ENCODE results near the gene PARS2. TPM values are rescaled to one million over a fixed set of nuclear protein-coding genes. Genes with fewer than 3 reads are reported as not detected.
"Not testable (repeated sequence)": the region's sequence is repeated elsewhere in the genome, so short reads cannot be mapped to it uniquely, and the experiment has no call there.

The PARS2 gene
- total RNA-seq, 4 donors from 2014 or later: 2.2 to 6.4 (median 5.6) TPM

DNA sequence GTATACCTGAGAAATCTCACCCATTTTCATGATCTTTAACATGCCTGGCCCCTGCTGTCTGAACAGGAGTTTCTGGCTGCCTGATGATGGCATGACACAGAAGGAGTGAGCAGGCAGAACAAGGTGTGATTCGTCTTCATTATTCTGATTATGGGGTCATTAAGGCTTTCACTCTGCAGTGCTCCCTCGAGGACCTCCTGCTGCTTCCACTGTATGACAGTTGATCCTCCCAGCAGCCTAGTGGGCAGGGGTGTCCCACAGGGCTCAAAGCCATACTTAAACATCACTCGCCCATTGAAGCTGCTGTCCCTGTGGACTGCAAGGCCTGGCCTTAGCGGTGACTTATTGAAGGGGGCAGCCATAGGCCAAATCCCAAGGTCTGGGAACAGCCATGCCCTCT is 12.7 kb upstream of the PARS2 start:
- Histone ChIP-seq H3K9me3 (no peaks in the 10 kb centered on the region), H3K27me3 (peaks cover 31% of the 10 kb centered on the region), H3K4me3 (no peak overlapping the region), H3K4me1 (peaks cover 0 to 8% (median 0%) of the 10 kb centered on the region in 3 donors), H3K27ac (no peak overlapping the region), H3K36me3 (no peaks in the 10 kb centered on the region)
- ATAC-seq: no peak
- WGBS, 2 donors (ENCODE audit: low coverage in 1 of 2): no CpG with 5 or more reads among the region's 4 CpGs
- TF ChIP-seq, protein P1, sequence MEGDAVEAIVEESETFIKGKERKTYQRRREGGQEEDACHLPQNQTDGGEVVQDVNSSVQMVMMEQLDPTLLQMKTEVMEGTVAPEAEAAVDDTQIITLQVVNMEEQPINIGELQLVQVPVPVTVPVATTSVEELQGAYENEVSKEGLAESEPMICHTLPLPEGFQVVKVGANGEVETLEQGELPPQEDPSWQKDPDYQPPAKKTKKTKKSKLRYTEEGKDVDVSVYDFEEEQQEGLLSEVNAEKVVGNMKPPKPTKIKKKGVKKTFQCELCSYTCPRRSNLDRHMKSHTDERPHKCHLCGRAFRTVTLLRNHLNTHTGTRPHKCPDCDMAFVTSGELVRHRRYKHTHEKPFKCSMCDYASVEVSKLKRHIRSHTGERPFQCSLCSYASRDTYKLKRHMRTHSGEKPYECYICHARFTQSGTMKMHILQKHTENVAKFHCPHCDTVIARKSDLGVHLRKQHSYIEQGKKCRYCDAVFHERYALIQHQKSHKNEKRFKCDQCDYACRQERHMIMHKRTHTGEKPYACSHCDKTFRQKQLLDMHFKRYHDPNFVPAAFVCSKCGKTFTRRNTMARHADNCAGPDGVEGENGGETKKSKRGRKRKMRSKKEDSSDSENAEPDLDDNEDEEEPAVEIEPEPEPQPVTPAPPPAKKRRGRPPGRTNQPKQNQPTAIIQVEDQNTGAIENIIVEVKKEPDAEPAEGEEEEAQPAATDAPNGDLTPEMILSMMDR (IDR thresholded peaks at IDR 0.05): no peak
- TF ChIP-seq POLR2AphosphoS5 (IDR thresholded peaks at IDR 0.05) (no peak), EP300 (IDR thresholded peaks at IDR 0.05) (no peak), POLR2A (IDR thresholded peaks at IDR 0.05) (no peak)

DNA sequence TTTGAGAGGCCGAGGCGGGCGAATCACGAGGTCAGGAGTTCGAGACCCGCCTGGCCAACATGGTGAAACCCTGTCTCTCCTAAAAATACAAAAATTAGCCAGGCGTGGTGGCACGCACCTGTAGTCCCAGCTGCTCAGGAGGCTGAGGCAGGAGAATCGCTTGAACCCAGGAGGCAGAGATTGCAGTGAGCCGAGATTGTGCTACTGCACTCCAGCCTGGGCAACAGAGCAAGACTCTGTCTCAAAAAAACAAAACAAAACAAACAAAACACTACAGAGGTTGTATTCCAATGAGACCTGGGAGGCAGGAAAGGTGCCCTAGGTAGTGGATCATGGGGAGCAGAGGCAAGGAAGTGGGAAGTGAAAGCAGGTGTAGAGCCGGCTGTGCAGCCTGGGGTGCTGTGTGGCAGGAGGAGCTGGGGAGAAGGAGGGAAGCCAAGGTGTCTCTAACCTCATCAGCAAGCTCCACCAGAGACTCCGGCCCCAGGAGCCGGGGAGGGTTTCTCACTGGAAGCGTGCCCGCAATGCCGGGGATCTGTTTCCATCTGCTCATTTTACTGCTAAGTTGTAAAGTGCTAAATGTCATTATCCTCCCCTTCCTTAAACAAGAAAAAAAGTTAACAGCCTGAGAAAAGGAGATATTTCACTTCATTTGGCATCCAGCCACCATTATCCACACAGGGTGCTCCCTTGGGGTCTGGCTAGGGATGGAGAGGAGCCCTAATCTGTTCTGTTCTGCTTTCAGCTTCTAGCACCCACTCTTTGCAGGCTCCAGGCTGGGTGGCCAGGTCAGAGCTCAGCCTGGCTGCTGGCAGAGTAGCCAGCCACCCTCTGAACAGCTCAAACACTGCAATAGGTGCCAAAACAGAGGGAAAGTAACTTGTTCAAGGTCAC is 11.8 kb upstream of the PARS2 start:
- not testable (repeated sequence) for H3K4me1 ChIP-seq, H3K9me3 ChIP-seq, ATAC-seq, H3K27ac ChIP-seq, H3K4me3 ChIP-seq, H3K36me3 ChIP-seq
- WGBS, 2 donors (ENCODE audit: low coverage in 1 of 2): 55 to 100% methylated on average over 5 to 13 of the region's 16 CpGs
- H3K27me3 ChIP-seq: peaks cover 22% of the 10 kb centered on the region

DNA sequence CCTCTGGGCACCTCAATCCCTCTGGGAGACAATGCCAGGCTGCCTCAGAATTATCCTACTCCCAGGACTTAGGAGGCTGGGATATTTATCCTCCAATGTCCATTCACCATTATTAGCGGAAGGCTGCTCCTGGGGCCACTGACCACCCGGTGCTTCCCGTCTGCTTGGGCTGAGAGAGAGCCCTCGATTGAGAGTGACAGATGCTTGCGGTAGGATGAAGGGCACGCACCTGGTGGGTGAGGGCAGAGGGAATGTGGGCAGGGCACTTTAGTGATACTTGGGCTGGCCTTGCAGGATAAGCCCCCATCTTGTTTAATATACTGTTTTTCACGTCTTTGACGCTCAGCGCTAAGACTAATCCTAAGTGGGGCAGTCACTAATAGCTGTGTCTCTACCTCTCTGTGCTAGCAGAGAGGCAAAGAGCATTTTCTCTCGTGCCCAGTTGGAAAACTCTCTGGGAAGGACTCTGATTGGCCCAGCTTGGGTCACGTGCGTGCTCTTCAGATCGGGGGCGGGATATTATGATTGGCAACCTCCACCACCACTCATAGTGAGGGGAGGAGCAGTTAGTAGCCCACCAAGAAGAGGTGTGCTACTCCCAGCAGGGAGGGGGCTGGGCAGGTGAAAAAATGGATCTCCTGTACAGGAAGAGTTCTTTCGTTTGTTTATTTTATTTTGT is 10.6 kb upstream of the PARS2 start:
- H3K9me3 ChIP-seq: no peaks in the 10 kb centered on the region
- no peak for TF ChIP-seq POLR2A (IDR thresholded peaks at IDR 0.05)
- TF ChIP-seq POLR2AphosphoS5 (IDR thresholded peaks at IDR 0.05): no peak
- TF ChIP-seq, protein P1 (IDR thresholded peaks at IDR 0.05): no peak
- TF ChIP-seq EP300 (IDR thresholded peaks at IDR 0.05): no peak
- no peak for ATAC-seq
- no peaks in the 10 kb centered on the region for H3K4me1 ChIP-seq
- H3K36me3 ChIP-seq: no peaks in the 10 kb centered on the region
- WGBS, 2 donors (ENCODE audit: low coverage in 1 of 2): 59 to 74% methylated on average over 6 to 11 of the region's 15 CpGs
- H3K27ac ChIP-seq: no peak overlapping the region
- peaks cover 11% of the 10 kb centered on the region for H3K27me3 ChIP-seq
- H3K4me3 ChIP-seq: no peak overlapping the region

DNA sequence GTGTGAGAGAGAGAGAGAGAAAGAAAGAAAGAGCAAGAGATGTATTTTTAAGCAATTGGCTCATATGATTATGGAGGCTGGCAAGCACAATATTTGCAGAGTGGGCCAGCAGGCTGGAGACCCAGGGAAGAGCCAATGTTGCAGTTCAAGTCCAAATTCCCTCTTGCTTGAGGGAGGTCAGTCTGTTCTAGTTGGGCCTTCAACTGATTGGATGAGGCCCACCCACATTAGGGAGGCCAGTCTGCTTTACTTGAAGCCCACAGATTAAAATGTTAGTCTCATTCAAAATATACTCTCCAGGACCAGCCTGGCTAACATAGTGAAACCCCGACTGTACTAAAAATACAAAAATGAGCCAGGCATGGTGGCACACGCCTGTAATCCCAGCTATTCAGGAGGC is 8.6 kb upstream of the PARS2 start:
- H3K27ac ChIP-seq: no peak overlapping the region
- no peaks in the 10 kb centered on the region for H3K9me3 ChIP-seq
- no peak overlapping the region for H3K4me3 ChIP-seq
- TF ChIP-seq, protein P1 (IDR thresholded peaks at IDR 0.05): no peak
- no peak for TF ChIP-seq POLR2A (IDR thresholded peaks at IDR 0.05)
- no peak for TF ChIP-seq POLR2AphosphoS5 (IDR thresholded peaks at IDR 0.05)
- no peak for TF ChIP-seq EP300 (IDR thresholded peaks at IDR 0.05)
- H3K36me3 ChIP-seq: no peaks in the 10 kb centered on the region
- no peak for ATAC-seq
- H3K27me3 ChIP-seq: peaks cover 7% of the 10 kb centered on the region
- 92 to 100% methylated on average over 2 of the region's 2 CpGs for whole genome bisulfite sequencing, 2 donors (ENCODE audit: low coverage in 1 of 2)
- H3K4me1 ChIP-seq: no peaks in the 10 kb centered on the region

- TF ChIP-seq POLR2A (IDR thresholded peaks at IDR 0.05): no peak
- TF ChIP-seq, protein P1 (IDR thresholded peaks at IDR 0.05): no peak
- TF ChIP-seq POLR2AphosphoS5 (IDR thresholded peaks at IDR 0.05): no peak
- no peak for TF ChIP-seq EP300 (IDR thresholded peaks at IDR 0.05)
- Histone ChIP-seq H3K27me3 (no peaks in the 10 kb centered on the region), H3K4me3 (no peak overlapping the region), H3K9me3 (no peaks in the 10 kb centered on the region), H3K27ac (no peak overlapping the region), H3K36me3 (no peaks in the 10 kb centered on the region), H3K4me1 (peaks cover 0 to 17% (median 10%) of the 10 kb centered on the region in 3 donors)
- ATAC-seq: no peak
- 83% methylated on average over 1 to 2 of the region's 5 CpGs for WGBS, 2 donors (ENCODE audit: low coverage in 1 of 2)
Measured at GRCh38 chr1:54768093-54768492, 3.8 kb upstream of the PARS2 start.
